HG03025 (cell line): Measurements from ENCODE around the gene GPR162.
"Not testable (repeated sequence)": the region's sequence is repeated elsewhere in the genome, so short reads cannot be mapped to it uniquely, and the experiment has no call there.

ENCODE experiments used
- ATAC-seq: cut with Tn5 transposase; IDR thresholded peaks from one replicate; pipeline ENCODE4 v1.9.1; 2021; ENCODE audit warnings: mild to moderate bottlenecking, moderate library complexity; ENCODE audit not compliant: unreplicated experiment, low FRiP score

Gene GPR162

DNA sequence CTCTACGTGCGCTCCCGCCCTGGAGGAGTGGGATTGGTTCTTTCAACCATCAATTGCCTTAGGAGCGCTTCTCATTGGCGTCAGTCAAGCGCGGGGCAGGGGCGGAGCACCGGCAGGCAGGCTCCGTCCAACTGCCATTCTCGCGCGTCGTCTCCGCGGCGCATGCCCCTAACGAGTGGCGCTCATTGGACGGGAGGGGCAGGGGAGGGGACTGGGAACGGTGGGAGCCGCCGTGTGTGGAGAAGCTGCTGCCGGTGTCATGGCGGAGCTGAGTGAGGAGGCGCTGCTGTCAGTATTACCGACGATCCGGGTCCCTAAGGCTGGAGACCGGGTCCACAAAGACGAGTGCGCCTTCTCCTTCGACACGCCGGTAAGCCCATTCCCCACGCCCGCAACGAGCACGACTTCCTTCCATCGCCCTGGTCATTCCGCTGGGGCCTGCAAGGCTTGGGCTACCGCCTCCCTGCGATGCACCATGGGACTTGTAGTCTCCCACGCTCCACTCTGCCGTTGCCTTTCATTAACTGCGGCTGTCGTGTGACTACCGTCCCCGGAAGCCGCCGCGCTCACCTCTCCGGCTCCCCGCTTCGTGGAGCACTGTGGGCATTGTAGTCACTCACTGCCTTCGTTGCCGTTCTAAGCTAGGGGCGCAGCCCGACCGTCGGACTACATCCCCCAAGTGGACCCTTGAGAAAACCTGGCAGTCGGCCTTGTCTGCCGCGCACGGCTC, 30.5 kb downstream of the GPR162 start, which contains the start of gene USP5:
Gene USP5 (plus strand): TSS at position 230 of the 730 bp plus-strand sequence. CDS start 30 bp downstream, at position 260.
- ATAC-seq: peak; percentile 71

DNA sequence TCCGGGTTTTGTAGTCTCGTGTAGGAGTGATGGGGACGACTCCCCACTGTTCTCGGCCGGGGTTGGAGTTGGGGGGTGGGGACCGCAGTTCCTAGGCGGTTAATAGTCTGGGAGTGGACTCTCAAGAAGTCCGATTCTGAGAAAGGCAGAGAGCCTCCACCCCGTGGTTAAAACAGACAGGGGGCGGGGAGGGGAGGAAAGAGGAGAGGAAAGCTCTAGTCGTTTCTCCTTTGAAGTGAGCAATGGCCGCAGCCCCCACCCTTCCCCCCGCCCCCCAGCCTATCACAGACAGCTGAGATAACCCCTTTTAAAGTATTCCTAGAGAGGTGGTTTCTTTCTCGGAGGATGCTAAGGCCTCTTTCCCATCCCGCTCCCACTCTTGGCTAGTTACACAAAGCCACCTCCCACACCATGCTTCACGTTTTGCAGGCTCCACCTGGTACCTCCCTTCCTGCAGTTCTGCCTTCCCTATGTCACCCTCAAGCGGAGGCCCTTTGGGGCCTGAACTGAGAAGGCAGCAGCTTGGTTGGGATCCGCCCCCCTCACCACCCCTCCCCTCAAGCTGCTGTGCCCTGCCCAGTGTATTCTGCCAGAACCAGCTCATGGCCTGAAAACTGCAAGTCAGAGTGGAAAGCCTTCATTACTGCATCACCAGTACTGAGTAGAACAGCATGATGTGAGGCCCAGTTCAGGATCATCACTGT, 31.2 kb downstream of the GPR162 start:
- no peak for ATAC-seq

DNA sequence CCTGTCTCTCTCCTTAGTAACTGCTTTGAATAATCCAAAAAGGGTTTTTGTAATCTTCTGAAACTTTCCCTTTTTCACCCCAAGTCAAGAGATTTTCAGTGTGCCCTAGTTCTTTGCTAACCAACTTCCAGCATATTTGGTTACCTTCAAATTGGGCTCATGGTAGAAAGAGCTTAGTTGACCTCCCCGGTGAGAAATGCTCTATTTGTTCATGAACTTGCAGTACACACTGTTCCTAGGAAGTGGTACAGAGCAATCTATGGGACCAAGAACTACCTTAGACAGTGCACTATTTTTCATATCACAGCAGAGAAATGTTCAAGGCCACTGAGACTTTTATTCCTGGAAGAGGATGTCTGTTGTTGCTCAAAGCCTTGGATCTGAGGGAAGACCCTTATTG, 32.0 kb downstream of the GPR162 start:
- ATAC-seq: no peak

DNA sequence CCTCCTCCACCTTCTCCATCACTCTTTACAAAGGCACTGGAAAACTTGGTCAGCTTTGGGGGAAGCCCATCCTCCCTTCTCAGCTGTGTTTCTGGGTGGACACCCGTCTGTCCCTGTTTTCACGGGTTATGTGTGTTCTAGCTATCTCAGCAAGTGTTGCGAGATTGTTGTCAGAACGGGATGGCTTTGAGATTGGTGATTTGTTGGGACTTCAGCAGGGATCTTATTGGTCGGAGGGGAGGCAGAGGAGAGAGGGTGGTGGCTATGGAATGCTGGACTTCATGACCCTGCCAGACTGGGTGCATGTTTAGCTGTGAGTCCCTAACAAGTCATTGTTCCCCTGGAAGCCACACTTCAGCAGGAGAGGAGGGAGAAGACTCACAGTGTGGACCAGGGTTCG, 32.4 kb downstream of the GPR162 start:
- ATAC-seq: no peak

DNA sequence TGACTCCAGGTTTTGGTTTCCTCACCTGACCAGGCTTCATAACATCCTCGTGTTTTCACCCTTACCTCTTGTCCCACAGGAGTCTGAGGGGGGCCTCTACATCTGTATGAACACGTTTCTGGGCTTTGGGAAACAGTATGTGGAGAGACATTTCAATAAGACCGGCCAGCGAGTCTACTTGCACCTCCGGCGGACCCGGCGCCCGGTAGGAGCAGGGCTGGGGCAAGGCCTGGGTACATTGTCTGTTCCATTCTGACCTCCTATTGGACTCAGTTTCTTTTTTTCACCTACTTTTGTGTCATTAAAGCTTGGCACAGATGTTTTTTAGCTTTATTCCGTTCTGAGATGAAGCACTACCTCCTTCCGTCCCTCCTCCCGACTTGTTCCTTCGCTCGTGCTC, 33.7 kb downstream of the GPR162 start:
- ATAC-seq: no peak

DNA sequence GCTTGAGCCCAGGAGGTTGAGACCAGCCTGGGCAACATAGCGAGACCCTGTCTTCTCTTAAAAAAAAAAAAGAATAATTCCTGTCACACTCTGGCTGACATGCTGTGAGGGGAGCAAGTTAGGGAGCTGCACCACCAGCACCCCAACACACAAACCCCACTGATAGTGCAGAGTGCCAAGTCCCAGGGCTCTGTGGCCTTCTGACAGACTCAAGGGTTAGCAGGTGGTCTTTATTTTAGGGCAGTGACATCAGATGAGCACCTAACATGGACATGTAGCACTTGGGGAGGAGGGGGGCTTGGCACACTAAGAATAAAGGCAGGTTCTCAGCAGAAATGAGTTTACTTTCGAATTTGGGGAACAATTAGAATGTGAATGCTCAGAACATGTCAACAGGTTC, 37.2 kb downstream of the GPR162 start:
- no peak for ATAC-seq

DNA sequence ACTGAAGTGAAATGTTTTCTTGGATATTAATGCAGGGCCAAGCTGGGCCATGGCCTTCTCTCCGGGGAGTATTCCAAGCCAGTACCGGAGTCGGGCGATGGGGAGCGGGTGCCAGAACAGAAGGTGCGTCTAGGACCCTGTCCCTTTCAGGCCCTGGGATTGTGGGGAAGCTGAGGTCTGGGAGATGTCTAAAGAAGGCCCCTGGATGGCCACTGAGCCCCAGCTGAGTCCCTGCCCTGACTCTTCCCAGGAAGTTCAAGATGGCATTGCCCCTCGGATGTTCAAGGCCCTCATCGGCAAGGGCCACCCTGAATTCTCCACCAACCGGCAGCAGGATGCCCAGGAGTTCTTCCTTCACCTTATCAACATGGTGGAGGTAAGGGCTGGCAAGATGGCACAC, 38.5 kb downstream of the GPR162 start:
- no peak for ATAC-seq

DNA sequence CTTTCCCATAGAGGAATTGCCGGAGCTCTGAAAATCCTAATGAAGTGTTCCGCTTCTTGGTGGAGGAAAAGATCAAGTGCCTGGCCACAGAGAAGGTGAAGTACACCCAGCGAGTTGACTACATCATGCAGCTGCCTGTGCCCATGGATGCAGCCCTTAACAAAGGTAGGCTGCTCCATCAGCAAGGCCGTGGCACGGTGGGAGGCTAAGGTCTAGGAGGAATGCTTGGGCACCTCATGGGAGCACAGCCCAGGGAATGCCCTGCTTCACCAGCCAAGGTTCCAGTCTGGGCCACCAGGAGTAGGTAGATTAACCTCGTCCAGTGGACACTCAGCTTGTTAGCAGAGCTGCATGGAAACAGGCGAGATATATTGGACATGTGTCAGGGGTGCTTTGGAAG, 39.3 kb downstream of the GPR162 start:
- no peak for ATAC-seq

DNA sequence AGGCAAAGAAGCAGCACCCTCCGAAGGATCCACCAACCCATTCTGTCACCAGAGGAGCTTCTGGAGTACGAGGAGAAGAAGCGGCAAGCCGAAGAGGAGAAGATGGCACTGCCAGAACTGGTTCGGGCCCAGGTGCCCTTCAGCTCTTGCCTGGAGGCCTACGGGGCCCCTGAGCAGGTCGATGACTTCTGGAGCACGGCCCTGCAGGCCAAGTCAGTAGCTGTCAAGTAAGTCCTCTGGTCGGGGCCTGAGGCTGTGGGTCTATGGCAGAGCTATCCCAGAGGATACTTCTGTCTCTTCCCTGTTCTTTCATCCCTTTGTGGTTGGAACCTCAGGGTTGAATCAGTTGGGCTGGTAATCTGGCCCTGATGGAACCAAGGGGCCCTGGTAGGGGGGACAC, 39.8 kb downstream of the GPR162 start:
- ATAC-seq: no peak

DNA sequence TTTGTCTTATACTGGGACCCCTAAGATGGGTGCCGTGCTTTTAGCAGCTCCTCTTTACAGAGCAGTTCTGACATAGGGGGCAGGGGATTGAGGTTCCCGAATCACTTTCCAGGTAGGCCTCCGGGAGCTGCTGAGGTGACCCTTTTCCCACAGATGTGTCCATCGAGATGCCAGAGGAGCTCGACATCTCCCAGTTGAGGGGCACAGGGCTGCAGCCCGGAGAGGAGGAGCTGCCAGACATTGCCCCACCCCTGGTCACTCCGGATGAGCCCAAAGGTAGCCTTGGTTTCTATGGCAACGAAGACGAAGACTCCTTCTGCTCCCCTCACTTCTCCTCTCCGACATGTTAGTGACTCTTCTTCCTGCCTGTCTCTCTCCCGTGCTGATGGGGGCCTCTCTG, 41.4 kb downstream of the GPR162 start:
- no peak for ATAC-seq

DNA sequence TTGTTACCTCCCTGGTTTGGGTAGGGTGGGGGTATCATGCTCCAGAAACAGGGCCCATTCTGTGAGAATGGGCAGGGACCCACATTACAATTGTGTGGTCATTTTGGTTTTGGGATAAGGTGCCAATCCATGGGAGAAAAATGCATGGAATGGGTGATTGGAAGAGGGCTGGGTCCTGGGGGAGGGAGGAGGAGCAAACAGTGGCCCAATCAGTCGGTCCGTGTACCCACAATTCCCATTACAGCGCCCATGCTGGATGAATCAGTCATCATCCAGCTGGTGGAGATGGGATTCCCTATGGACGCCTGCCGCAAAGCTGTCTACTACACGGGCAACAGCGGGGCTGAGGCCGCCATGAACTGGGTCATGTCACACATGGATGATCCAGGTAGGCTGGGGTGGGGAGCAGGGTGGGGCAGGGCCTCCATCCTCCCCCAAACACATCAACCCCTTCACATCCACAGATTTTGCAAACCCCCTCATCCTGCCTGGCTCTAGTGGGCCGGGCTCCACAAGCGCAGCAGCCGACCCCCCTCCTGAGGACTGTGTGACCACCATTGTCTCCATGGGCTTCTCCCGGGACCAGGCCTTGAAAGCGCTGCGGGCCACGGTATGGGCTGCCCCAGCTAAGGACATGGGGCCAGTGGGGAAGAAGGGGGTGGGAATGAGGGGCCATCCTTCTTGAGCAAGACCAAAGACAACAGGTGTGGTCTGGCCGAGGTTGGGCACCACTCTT, 42.1 kb downstream of the GPR162 start:
- no peak for ATAC-seq

DNA sequence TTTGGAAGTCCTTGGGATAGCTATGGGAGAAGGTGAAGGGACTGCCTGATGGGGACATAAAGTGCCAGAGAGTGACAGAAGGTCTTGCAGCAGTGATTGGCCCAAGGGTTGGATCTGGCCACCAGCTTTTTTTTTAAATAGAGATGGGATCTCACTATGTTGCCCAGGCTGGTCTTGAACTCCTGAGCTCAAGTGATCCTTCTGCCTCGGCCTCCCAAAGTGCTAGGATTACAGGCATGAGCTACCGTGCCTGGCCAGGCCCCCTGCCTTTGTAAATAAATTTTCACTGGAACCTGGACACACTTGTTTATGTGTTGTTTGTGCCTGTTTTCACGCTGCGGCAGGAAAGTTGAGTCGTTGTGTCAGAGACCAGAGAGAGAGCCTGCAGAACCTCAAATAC, 43.7 kb downstream of the GPR162 start:
- not testable (repeated sequence) for ATAC-seq

DNA sequence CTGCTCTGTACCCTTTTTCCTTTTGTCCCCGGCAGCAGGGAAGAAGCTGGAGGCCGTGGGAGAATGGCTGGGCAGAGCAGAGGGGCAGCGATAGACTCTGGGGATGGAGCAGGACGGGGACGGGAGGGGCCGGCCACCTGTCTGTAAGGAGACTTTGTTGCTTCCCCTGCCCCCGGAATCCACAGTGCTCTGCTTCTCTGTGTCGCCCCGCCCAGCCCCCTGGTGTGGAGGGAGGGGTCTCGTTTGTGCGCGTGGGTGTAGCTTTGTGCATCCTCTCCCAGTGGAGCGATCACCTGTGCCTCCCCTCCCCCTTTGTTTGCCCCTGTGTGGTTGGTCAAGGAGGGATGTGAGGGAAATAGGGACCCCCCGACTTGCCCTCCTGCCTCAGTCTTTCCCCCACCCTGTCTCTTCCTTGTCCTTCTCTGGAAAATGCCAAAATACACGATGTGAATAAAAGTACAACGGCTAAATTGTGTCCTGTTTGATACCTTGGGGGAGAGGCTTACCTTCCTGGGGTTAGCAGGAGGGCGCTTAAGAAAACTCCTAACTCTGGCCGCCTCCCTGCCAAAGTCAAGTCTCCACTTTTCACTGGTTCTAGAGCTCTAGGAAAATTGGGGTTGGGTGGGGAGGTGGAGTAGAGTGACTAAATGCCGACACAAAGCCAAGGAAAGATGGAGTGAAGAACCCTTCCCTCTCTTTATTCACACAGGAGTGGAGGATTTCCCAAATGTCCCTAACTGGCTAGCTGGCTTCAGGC, 44.7 kb downstream of the GPR162 start:
- no peak for ATAC-seq

DNA sequence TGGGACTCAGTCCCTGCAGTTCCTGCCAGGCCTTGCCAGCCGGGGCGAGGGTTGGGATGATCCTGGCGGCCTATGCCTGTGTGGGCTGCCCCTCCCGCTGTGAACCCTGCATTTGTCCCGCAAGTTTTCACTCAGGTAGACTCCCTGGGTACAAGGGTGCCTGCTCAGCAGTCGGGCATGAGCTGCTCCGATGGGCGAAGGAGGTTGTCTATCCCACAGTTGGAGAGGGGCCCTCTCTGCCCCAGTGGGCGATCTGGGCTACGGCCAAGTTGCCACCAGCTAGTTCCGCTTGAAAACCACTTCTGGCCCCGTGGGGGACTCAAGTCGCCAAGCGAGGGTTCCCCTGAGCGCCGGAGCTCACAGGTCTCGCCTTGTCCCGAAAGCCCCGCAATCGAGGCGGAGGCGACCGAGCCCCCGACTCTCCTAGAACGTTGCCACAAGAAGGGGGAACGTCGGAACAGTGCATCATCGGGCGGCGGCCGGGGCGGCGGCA, 45.3 kb downstream of the GPR162 start:
- ATAC-seq: peak; percentile 8

DNA sequence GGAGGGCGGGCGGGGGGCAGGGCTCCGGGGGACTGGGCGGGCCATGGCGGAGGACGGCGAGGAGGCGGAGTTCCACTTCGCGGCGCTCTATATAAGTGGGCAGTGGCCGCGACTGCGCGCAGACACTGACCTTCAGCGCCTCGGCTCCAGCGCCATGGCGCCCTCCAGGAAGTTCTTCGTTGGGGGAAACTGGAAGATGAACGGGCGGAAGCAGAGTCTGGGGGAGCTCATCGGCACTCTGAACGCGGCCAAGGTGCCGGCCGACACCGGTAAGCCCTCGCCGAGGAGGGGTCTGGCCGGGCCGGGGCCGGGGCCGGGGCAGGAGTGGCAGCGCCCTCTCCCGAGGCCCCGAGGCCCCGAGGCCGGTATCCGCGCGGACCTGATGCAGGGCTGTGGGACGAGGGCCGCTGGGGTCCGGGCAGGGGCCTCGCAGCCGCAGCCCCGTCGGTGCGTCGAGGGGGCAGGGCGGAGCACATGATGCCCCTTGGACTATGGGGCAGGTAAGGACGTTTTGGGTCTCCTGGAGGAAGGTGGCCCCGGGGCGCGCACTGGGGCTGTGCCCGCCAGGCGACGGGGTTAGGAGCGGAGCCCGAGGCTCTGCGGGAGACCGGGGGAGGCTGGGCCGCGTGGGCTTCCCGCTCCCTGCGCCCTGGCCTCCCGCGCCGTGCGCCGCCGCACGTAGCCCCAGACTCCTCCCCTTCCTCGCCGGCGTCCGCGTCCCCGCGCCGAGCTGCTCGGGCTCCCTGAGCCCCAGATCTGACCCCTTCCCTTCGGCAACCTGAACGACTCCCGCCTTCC, 46.0 kb downstream of the GPR162 start, which contains the start of gene TPI1:
Gene TPI1 (plus strand): TSS at position 119 of the 798 bp plus-strand sequence. CDS start 36 bp downstream, at position 155.
- peak; percentile 59 for ATAC-seq

DNA sequence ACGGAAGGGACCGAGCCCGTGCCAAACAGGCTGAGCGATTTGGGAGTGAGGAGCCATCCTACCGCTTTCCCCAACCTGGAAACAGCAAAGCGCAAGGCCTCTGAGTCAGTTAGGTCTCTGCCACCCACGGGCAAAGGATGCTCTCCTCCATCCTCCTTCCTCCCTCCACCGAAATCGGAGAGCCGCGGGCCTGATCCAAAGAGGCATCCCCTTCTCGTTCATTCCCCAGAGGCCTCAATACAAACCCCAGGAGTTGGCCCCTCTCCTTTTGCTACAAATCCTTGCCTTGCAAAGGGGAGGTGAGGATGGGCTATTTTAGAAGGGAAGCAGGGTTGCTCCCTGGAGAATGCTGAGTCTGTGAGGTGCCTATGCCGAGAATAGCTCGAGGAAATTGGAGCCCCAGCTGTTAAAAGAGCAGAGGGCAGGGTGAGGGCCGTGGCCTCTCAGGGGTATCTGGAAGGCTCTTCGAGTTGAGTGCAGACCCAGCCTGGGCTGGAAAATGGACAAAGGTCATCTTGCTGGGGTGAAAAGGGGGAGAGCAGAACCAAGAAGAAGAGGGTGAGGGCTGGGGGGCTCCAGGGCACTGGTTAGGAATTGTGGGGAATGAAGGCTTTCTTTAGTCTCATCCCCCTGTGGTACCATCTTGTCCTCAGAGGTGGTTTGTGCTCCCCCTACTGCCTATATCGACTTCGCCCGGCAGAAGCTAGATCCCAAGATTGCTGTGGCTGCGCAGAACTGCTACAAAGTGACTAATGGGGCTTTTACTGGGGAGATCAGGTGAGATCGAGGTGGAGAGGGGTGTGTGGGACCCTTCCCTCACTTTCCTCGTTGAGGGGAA, 46.8 kb downstream of the GPR162 start:
- ATAC-seq: no peak

DNA sequence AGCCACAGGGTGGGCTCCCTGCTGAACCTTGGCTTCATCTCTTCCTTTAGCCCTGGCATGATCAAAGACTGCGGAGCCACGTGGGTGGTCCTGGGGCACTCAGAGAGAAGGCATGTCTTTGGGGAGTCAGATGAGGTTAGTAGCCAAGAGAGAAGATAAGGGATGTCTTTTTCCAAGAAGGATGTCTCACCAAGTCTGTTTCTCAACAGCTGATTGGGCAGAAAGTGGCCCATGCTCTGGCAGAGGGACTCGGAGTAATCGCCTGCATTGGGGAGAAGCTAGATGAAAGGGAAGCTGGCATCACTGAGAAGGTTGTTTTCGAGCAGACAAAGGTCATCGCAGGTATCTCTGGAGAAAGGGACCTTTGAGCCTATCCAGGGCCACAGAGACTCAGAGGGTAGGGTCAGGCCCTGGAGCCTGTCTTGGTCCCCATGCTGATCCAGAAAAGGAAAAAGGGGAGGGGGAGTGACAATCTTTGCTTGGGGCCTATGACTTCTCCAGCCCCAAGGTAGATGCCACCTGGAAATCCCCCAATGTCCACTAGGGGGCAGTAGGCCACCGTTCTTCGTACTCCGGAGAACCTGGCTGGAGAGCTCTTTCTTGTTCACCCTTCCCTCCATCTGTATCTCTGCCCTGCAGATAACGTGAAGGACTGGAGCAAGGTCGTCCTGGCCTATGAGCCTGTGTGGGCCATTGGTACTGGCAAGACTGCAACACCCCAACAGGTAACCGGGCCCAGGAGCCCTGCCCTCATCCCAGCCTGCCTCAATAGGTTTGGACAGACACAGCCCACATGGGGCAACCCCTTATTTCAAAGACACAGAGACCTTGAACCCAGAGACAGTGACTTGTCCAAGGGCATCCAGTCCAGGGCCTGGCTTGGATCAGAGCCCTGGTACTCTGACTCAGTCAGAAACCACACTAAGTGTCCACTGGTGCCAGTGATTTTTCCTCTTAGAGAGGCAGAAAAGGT, 47.7 kb downstream of the GPR162 start:
- ATAC-seq: no peak

DNA sequence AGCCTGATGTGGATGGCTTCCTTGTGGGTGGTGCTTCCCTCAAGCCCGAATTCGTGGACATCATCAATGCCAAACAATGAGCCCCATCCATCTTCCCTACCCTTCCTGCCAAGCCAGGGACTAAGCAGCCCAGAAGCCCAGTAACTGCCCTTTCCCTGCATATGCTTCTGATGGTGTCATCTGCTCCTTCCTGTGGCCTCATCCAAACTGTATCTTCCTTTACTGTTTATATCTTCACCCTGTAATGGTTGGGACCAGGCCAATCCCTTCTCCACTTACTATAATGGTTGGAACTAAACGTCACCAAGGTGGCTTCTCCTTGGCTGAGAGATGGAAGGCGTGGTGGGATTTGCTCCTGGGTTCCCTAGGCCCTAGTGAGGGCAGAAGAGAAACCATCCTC, 48.7 kb downstream of the GPR162 start:
- not testable (repeated sequence) for ATAC-seq
